ENCODE results near the gene APOA4.

DNA sequence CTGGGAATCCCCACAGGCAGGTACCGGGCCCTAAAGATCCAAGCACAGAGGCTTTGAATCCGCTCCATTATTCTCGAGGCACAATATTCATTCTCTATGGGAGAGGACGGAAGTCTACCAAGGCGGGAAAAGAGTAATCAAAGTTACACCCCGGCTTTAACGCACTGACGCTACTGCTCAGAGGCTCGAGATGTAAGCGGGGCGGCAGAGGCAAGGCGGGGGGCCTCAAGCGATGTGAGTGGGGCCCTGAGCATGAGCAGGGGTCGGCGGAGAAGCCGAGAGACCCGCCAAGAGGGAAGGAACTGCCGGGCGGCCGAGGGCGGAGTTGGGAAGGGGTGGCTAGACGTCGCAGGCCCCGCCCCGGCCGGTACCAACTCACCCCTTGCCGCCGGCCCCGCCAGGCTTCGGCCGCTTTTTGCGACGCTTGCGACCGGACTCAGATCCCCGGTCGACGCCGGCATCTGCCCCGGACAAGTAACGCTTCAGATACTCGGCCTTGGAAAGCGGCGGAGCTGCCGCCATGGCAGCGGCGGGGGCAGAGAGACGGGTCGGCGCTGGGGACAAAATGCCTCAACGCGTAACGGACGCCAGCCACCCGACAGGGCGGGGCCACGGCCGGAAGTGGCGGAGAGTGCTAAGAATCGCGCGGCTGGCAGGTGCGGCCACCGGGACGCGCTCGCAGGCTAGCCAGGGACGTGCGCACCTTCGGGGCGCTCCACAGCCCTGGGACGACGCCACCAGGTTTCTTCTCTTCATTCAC is 50.5 kb downstream of the APOA4 start, which contains the start of gene BUD13:
- no peak for TF ChIP-seq EZH2 (conservative IDR thresholded peaks at IDR 0.05; ENCODE audit: low read depth, low read length)
- peak; percentile 86 for TF ChIP-seq POLR2G (IDR thresholded peaks at IDR 0.05; ENCODE audit: low read depth, low read length)
- peak; percentile 82; the same call in 1 of the 2 replicates for TF ChIP-seq ZNF569 (CRISPR knock-in tag; IDR thresholded peaks at IDR 0.05; ENCODE audit: borderline replicate concordance)
- peak; percentile 80; the same call in 1 of the 2 replicates for TF ChIP-seq CAMTA2 (CRISPR knock-in tag; IDR thresholded peaks at IDR 0.05; ENCODE audit: borderline replicate concordance)
- no peak for TF ChIP-seq SNRNP70 (IDR thresholded peaks at IDR 0.05; ENCODE audit: low read depth, low read length)
- TF ChIP-seq ZNF75D (CRISPR knock-in tag; IDR thresholded peaks at IDR 0.05; ENCODE audit: borderline replicate concordance) = no peak
- peak; percentile 81; the same call in 1 of the 2 replicates for TF ChIP-seq SIN3A (IDR thresholded peaks at IDR 0.05; ENCODE audit: borderline replicate concordance, low read depth, low read length)
- TF ChIP-seq, protein P1, sequence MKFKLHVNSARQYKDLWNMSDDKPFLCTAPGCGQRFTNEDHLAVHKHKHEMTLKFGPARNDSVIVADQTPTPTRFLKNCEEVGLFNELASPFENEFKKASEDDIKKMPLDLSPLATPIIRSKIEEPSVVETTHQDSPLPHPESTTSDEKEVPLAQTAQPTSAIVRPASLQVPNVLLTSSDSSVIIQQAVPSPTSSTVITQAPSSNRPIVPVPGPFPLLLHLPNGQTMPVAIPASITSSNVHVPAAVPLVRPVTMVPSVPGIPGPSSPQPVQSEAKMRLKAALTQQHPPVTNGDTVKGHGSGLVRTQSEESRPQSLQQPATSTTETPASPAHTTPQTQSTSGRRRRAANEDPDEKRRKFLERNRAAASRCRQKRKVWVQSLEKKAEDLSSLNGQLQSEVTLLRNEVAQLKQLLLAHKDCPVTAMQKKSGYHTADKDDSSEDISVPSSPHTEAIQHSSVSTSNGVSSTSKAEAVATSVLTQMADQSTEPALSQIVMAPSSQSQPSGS (CRISPR knock-in tag; IDR thresholded peaks at IDR 0.05) = peak; percentile 82
- no peak for TF ChIP-seq TBP (CRISPR knock-in tag; IDR thresholded peaks at IDR 0.05)
- peak; percentile 43 for TF ChIP-seq RAD21 (CRISPR knock-in tag; IDR thresholded peaks at IDR 0.05)
- TF ChIP-seq ZMYM3 (CRISPR knock-in tag; IDR thresholded peaks at IDR 0.05) = peak; percentile 41
- no peak for TF ChIP-seq FOXA1 (IDR thresholded peaks at IDR 0.05)
- TF ChIP-seq FOXA1 (CRISPR knock-in tag; IDR thresholded peaks at IDR 0.05) = peak; percentile 60
- TF ChIP-seq, protein P2, sequence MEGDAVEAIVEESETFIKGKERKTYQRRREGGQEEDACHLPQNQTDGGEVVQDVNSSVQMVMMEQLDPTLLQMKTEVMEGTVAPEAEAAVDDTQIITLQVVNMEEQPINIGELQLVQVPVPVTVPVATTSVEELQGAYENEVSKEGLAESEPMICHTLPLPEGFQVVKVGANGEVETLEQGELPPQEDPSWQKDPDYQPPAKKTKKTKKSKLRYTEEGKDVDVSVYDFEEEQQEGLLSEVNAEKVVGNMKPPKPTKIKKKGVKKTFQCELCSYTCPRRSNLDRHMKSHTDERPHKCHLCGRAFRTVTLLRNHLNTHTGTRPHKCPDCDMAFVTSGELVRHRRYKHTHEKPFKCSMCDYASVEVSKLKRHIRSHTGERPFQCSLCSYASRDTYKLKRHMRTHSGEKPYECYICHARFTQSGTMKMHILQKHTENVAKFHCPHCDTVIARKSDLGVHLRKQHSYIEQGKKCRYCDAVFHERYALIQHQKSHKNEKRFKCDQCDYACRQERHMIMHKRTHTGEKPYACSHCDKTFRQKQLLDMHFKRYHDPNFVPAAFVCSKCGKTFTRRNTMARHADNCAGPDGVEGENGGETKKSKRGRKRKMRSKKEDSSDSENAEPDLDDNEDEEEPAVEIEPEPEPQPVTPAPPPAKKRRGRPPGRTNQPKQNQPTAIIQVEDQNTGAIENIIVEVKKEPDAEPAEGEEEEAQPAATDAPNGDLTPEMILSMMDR (CRISPR knock-in tag; IDR thresholded peaks at IDR 0.05) = peak; percentile 61
- TF ChIP-seq ZNF121 (CRISPR knock-in tag; IDR thresholded peaks at IDR 0.05) = peak; percentile 27; the same call in 1 of the 2 replicates

Measured in HepG2 (cell line).